Hematopoietic multipotent progenitor cell treated with erythropoietin and hydrocortisone succinate and interleukin-3 and kit ligand, for 6 days (in vitro differentiated cells): ENCODE data around the gene TMPRSS2.

Source experiments
- DNase-seq: peaks from one replicate; pipeline ENCODE4 v3.0.0-alpha.2; 2015

The TMPRSS2 gene

DNA sequence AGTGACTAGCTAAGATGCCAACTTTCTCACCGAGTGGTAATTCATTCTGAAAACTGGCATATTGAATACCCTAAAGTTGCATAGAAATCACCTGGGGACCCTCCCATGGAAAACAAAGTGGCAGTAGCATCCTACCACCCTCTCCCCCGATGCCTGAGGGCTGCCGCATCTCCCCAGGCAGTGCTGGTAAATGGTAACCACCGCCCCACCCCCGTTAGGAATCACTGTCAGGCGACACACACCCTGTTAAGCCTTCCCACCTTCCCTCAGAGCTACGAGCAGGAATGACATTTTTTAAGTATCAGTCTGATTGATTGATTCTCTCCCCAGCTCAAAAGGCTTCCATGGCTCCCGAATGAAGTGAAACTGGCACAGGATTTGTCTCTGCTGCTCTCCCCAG is 28.3 kb downstream of the TMPRSS2 start:
- no peak for DNase-seq

DNA sequence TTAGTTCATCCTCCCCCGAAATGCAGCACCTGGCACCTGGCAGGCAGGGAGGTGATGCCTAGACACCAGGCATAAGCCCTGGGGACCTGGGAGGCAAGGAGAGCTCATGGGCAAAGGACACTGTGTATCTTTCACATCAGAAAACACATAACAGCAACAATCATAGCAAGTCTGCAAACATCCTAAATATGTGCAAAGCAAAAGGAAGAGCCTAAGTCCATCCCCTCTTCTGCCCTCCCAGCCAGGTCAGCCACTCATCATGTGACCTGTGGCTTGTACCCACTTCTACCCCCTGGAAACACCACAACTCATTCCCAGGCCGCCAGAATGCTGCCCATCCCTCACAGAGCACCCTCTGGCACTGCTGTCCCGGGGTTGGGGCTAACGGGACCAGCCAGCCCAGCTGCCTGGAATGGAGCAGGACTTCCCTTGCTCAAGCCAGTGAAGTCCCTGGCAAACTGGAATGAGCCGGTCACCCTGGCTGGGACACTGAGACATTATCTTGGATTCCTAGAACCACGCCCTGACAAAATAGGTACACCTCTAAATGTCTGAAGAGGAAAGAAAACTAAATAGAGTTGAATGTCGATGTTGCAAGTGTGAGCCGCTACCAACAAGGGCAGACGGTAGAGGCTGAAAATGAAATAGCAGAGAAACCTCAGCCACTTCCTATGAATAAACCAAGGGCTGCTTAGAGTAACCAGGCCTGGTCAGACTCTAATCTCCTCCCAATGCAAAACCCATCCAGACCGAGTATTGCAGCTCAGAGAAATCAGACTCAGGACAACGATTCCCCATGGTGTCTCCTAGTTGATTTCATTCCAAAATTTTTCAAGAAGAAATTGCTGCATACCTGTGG is 29.4 kb downstream of the TMPRSS2 start:
- no peak for DNase-seq

DNA sequence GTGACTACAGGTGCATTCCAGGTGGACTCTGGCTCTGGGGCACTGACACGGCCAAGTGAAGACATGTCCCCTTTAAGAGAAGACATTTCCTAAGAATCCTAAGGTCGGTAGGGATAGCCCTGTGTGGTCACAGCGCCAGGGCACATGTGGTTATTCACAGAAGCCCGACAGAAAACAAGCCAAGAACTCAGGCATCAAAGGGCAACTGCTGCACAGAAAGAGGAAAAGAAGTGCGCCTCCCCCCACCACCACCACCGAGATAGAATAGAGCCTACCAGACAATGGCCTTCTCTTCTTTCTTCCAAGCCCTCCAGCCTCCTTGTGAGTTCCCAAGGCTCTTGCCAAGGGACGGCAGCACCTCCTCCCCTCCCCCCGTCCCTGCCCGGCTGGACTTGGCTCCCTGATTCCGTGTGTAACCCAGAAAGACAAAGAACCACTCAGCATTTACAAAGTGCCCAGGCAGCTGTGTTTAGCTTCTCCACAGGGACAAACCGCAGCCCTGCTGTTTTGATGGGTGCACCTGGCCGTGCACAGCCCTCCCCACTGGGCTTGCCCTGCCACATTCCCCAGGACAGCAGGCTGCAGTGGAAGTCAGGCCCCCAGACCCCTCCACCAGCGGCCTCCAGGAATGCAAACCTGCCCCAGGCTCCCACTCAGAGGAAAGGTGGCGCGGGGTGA is 30.2 kb downstream of the TMPRSS2 start:
- no peak for DNase-seq

DNA sequence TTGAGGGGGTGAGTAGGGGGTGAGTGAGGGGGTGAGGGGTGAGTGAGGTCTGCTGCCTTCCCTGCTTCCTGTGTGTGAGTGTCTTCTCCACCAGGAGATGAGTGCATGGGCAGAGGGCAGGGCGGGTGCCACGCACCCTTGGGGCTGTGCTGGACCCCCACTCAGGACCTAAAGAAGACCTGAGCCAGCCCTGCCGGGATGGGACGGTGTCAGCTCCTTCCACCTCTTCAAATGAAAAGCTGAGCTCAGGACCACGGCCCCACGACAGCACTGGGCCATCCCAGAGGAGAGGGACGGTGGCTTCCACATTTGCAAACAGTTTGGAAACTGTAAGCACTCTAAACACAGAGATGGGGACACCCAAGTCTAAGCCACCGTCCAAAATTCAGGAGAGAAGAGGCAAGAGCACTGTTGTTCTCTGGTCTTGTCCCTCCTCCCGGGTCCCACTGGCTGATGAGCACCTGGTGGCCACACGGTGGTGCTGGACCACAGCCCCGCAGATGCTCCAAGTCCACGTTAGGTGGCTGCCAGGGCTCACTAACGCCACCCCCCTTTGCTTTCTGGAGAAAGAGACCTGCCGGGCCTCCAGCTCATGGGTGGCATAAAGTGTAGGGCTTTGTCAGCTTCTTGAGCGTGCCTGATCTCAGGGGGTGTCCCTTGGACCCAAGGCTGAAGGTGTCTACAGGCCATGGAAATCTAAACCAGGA is 32.1 kb downstream of the TMPRSS2 start:
- peak; percentile 4 for DNase-seq

DNA sequence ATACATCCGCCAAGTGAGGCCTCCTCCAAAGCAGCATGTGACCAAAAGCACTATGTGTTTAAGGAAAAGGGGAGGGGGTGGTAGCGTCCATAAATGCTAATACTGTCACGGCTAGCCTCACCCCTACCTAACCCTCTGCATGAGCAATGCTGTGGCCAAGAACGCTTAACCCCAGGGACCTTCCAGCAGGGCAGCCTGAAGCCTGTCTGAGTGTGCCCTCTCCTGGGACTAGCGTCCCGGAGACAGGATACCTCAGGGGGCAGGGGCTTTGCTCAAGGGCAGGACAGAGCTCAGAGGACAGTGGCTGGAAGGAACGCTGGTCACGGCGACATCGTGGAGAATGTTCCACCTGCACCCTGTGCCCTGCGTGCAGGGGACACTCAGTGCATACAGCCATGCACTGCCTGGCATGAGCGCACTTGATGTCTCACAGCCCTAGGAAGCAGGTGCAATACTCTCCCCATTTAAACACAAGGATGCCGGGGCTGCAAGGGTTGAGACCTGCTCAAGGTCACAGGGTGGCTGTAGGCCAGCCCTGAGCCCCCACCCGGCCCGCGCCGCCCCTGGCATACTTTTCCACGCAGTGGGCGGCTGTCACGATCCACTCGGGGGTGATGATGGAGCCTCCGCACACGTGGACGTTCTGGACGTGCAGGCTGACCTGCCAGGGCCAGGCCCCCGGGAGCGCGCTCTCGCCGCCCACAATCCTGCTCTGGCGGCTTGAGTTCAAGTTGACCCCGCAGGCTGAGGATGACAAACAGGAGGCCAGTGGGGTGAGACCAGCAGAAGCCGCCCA is 35.0 kb downstream of the TMPRSS2 start:
- DNase-seq, result no peak

DNA sequence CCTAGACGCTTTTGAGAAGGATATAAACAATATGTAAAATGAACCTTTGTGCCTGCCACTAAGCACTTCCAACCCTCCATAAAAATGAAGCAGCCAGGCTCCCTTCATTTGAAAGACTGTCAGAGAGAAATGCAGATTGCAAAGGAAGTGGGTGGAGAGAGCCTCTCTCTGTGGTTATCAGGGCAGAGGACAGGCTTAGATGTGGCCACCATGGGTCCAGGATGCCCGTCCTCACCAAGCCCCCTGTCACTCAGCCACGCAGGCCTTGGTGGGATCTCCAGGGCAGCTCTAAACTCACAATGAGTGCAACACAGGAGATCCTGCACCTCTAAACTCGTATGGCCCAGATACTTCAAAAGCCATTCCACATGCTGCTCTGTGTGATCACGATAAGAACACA is 37.9 kb downstream of the TMPRSS2 start:
- no peak for DNase-seq

DNA sequence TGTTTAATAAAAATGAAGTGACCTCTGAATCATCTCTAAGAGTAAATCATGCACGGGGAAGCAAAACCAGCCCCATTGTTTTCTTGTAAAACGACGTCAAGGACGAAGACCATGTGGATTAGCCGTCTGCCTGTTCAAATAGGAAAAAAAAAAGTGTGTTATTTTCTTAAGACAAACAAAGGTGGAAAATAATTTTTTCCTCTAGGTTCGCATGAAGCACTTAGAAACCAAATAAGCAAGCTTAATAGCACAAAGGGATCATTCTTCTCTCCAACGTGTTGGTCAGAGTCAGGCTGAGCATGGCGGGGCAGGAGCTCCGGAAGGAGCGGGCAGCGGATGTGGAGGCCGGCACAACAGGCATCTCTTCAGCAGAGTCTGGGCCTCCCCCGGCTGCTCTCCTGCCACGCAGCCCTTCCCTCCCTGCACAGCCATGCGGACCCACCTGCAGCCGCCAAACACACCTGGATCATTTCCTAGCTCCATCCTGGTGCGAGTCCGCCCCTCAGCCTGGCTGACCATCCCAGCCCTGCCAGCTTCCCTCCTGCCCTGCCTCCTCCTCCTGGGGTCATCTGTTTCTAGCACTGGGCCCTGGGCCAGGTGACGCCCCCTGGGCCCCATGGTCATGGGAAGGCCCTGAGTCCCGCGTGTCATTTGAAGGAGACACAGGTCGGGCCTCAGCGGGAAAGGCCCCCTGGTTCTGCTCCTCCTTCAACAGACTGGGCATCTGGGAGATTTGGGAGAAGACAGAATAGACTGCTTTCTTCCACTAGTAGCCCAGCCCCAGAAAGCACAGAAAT is 41.7 kb downstream of the TMPRSS2 start:
- DNase-seq, result no peak

DNA sequence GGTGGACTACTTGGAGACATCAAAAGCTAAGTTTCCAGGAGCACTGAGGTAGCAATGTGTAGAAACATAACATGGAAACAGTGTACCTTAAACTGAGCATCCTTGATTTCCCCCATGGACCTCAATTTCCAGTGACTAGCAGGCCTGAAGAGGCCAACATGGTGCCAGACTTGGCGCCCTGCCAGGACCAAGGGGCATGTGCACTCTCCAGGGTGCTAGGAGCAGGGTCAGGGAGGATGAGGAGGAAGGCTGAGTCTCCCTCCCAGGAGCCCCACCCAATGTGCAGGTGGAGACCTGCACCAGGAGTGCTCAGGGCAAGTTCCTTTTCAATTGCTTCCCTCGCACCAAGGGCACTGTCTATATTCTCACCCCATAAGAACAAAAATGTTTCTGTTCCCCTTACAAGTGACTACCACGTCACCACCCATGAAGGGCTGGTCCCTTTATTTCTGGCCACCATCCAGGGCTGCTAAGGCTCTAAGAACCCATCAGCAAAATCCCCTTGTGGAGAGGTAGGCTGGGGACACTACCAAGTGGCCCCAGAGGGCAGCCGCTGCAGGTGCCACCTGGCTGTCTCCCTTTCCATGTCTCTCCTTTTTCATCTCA is 42.7 kb downstream of the TMPRSS2 start:
- no peak for DNase-seq

DNA sequence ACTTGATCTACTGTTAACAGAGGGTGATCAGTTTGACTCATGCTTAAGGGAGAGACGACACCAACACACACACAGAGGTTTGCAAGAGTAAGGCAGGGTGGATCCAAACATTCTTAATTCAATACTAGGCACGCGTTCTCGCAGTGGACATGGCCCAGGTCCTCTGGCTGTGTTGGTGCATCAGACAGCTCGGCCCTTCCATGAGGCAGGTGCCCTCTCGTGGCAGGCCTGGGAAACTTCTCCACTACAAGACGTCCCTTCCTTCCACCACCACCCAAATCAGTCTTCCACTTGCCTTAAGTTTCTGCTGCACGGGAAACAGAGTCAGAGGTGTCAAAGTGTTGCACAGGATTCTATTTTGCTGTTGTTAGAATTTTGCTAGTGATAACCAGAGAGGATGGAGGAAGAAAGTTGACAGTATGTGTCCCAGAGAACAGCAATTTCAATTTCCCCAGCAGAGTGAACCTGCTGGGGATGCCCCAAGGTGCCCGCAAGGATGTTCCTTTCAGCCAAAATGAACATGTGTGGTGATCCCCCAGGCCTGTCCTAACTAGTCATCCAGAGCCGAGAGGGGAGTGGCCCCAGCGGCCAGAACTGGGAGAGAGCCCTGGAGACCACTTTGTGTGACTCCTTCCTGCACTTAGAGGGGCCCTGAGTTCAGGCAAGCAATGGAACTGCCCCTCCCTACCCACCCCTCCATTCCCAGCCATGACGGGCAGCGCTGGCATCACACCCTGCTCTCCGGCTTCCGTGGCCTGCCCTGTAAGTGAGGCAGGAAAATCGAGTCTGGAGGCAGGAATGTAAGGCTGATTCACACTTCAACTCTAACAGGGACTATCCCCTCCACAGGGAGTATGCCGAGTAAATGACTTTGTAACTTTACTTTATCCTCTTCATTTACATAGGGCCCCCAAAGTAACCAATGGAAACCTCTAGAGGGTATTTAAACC is 47.1 kb downstream of the TMPRSS2 start:
- DNase-seq, result peak; percentile 76

DNA sequence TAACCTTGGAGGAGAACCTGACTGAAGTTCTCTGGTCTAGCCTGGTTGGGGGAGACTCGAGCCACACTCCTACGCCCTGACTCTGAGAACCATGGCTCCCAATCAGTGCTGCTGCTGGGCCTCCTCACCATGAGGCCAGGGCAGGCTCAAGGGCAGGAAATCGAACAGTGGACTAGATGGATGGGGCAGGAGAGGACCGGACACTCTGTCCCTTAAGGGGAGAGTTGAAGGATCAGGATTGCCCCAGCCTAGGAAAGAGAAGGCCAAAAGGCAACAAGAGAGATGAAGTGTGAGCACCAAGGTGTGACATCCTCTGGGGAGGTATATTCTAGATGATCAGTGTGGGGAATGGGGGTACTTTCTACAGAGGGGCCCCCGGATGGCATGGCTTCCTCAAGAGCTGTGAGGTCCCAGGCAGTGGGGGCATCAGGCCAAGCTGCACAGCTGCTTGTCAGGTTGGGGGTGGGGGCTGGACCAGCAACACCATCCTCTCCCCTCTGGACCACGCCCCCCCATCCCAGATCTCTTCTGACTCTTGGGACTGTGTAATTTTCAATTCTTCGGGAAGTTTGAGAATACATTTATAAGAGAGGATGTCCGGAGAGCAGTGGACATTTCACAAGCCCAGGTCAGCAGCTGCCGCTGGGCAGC is 47.9 kb downstream of the TMPRSS2 start:
- no peak for DNase-seq

DNA sequence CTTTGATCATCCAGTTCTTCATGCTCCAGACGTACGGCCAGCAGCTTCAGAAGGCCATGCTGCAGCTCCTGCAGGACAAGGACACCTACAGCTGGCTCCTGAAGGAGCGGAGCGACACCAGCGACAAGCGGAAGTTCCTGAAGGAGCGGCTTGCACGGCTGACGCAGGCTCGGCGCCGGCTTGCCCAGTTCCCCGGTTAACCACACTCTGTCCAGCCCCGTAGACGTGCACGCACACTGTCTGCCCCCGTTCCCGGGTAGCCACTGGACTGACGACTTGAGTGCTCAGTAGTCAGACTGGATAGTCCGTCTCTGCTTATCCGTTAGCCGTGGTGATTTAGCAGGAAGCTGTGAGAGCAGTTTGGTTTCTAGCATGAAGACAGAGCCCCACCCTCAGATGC is 49.4 kb downstream of the TMPRSS2 start:
- DNase-seq, result no peak

DNA sequence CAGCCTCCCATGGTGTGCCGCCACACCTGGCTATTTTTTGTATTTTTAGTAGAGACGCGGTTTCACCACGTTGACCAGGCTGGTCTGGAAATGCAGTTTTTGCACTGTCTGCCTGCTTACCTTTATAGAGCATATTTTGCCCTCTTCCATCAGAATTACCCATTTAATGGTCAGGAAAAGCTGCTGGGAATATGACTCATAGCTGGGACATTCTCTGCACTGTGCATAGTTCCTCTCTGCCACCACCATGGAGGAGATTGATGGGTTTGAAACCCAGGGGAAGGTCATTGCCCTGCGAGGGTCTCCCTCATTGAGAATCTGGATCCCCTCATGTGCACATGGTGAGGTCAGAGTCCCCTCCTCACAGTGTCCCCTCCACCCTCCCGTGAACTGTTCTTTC is 49.8 kb downstream of the TMPRSS2 start:
- DNase-seq, result no peak

DNA sequence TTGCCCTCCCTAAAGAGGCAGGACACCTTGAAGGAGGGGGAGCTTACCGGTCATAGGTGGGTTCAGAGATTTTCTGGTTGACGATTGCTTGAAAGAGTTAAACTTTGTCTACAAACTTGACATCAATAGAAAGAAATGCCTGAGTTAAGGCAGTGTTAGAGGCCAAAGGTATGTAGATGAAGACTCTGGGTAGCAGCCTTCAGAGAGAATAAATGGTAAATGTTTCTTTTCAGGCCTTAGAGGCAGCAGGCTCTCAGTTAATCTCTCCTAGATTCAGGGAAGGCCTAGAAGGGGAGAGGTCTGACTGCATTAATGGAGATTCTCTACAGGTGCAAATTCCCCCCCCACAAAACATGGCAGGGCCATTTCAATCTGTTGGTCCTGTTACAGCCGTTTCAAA is 54.2 kb downstream of the TMPRSS2 start:
- no peak for DNase-seq

DNA sequence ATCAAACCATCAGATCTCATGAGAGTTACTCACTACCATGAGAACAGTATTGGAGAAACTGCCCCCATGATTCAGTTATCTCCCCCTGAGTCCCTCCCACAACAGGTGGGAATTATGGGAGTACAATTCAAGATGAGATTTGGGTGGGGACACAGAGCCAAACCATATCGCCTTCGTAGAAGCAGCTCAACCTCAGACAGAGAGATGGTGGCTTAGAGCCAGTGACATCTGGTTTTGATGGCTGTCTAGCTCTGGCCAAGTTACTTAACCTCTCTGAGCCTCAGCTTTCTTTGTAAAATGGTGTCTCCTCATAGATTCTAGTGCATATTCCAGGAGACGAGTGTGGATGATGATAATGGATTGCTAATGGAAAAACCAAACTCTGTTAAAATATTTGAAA is 54.8 kb downstream of the TMPRSS2 start:
- no peak for DNase-seq

DNA sequence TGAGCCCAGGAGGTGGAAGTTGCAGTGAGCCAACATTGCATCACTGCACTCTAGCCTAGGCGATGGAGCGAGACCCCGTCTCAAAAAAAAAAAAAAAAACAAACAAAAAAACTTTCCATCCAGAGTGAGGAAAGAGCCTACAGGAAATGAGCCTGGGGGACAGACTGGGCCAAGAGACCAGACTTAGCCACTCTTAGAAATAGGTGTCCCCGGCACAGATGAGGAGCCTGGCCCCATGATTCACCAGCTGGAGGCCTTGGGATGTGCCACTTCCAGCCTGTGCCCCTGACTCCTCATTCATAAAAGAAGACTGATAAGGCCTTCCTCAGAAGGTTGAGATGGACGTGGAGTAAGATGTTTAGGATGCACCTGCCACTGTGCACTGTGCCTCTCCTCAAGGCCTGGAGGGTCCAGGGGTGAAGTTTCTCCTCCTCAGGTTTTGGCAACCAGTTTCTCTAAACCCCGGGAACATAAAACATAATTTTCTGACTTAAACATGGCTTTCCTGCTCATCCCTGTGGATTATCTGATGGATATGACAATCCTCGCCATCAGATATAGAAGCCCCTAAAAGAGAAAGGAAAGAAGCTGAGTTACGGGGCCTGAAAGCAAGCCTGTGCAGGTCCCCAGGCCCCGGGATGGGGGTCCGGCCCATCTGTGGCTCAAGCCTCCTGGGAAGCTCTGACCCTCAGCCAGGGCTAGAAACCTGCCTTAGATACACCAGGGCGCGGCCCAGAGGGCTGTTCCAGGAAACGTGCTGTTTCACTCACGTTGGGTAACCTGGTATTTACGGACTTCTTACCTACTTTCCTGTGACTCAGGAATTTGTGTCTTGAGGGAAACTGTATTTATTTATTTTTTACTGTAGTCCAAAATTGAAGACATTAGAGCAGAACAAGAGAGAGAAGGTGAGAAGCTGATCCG is 55.9 kb downstream of the TMPRSS2 start:
- no peak for DNase-seq

DNA sequence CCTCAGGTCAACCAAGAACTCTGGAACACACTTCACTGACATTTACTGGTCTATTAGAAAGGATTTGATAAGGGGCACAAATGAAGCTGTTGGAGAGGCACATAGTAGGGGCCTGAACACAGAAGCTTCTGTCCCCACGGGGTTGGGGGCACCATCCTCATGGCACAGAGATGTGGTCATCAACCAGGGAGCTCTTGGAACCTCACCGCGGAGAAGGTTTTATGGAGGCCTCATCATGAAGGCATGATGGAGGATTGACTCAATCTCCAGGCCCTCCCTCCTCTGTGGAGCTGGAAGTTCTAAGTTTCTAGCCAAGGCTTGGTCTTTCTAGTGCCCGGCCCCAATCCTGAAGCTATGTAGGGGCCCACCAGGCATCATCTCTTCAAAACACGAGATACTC is 58.3 kb downstream of the TMPRSS2 start:
- no peak for DNase-seq

DNA sequence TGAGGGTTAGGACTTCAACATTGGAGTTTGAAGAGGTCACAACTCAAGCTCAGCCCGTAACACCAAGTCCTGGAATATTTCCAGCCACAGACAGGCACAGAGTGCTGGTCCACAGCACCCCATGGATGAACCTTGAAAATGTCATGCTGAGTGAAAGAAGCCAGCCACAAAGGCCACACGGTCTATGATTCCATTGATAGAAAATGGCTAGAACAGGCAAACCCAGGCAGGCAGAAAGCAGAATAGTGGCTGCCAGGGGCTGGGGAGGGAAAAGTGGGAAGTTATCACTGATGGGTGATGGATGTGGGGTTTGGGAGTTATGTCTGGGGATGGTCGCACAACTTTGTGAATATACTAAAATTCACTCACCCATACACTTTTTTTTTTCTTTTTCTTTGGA is 60.6 kb downstream of the TMPRSS2 start:
- DNase-seq, result no peak

DNA sequence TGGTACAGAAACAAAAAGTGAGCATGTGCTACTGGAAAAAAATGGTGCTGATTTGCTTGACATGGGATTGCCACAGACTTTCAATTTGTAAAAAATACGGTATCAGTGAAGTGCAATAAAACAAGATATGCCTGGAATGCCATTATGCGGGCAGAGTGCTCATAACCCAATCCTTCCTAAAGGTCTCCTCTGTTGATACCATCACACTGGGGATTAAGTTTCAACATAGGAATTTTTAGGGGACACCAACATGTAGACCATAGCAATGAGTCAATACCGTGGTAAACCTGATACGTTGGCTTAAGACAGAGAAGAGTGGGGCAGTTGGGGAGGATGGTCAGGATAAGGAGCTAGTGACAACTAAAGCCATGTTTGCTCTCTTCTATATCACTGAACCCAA is 61.4 kb downstream of the TMPRSS2 start:
- no peak for DNase-seq

DNA sequence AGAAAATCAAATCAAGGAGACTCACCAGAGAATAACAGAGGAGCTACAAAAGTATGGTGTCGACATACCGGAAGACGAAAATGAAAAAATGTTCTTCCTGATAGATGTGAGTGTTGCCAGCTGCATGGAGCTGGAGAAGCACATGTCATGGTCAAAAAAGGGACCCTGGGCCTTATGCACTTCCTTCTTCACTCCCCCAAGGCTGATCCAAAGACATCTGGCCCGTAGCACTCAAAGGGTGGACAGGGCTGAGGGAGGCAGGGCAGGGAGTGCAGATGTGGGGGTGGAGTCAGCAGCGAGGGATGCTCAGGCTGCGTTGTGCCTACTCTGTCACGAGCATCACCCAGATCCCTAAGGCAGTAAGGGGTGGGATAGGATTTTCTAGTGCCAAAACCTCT is 62.5 kb downstream of the TMPRSS2 start:
- no peak for DNase-seq
